Liver (tissue), 9 donors: Measurements from ENCODE around the gene SUGP2. TPM values are rescaled to one million over a fixed set of nuclear protein-coding genes. Genes with fewer than 3 reads are reported as not detected.

ENCODE experiments used
- DNase-seq: peaks from one replicate; pipeline ENCODE4 v3.0.0-alpha.2; 2017; ENCODE audit warnings: low spot score
- H3K27ac ChIP-seq, 2 donors: one replicate each; pipeline ENCODE4 v1.7.0; 2013; ENCODE audit warnings: inconsistent platforms in 2 of 2, low read length in 2 of 2, control low read depth in 1 of 2, low read depth in 1 of 2, mild to moderate bottlenecking in 1 of 2
- H3K27me3 ChIP-seq, 4 donors: one replicate each; pipeline versions ENCODE4 v1.6.1 to v1.7.0; 2013; ENCODE audit warnings: low read length in 3 of 4, inconsistent platforms in 1 of 4, mild to moderate bottlenecking in 1 of 4, moderate library complexity in 1 of 4; ENCODE audit not compliant: control insufficient read depth in 4 of 4, insufficient read depth in 4 of 4
- H3K36me3 ChIP-seq, 4 donors: one replicate each; pipeline versions ENCODE4 v1.6.1 to v1.7.0; 2013; ENCODE audit warnings: low read length in 3 of 4, mild to moderate bottlenecking in 3 of 4, low read depth in 1 of 4, moderate library complexity in 1 of 4; ENCODE audit not compliant: control insufficient read depth in 4 of 4, insufficient read depth in 3 of 4
- H3K4me1 ChIP-seq, 4 donors: one replicate each; pipeline versions ENCODE4 v1.6.1 to v1.7.0; 2013; ENCODE audit warnings: low read length in 3 of 4, mild to moderate bottlenecking in 3 of 4, moderate library complexity in 1 of 4; ENCODE audit not compliant: control insufficient read depth in 4 of 4, insufficient read depth in 4 of 4
- H3K4me3 ChIP-seq, 3 donors: one replicate each; pipeline versions ENCODE4 v1.6.1 to v1.7.0; 2013; ENCODE audit warnings: low read length in 3 of 3, control low read depth in 1 of 3, low read depth in 1 of 3, mild to moderate bottlenecking in 1 of 3
- H3K9ac ChIP-seq, 2 donors: one replicate each; pipeline ENCODE4 v1.7.0; 2013; ENCODE audit warnings: low read length in 2 of 2, mild to moderate bottlenecking in 2 of 2, moderate library complexity in 2 of 2, control low read depth in 1 of 2, low read depth in 1 of 2
- H3K9me3 ChIP-seq, 4 donors: one replicate each; pipeline versions ENCODE4 v1.6.1 to v1.7.0; 2013; ENCODE audit warnings: low read length in 3 of 4; ENCODE audit not compliant: control insufficient read depth in 4 of 4
- ATF3 ChIP-seq: IDR thresholded peaks from 2 replicates; pipeline ENCODE4 v1.6.1; 2016; ENCODE audit warnings: antibody characterized with exemption
- CTCF ChIP-seq: fragments of 150-350 bp; IDR thresholded peaks from 2 replicates; pipeline ENCODE4 v1.5.1; 2017; ENCODE audit warnings: improper control_type of control experiment, low read depth, low read length; ENCODE audit not compliant: missing input control
- EGR1 ChIP-seq, 2 donors: IDR thresholded peaks; 2 replicates each; pipeline ENCODE4 v1.6.1; 2016 to 2018; ENCODE audit warnings: antibody characterized with exemption in 2 of 2, low read depth in 2 of 2
- FOXA1 ChIP-seq: IDR thresholded peaks from 2 replicates; pipeline ENCODE4 v1.6.1; 2016; ENCODE audit warnings: antibody characterized with exemption
- FOXA2 ChIP-seq: IDR thresholded peaks from 2 replicates; pipeline ENCODE4 v1.6.1; 2016; ENCODE audit warnings: antibody characterized with exemption
- GABPA ChIP-seq, 2 donors: IDR thresholded peaks in 1 of 2; conservative IDR thresholded peaks in 1 of 2; 2 replicates each; pipeline ENCODE4 v1.6.1; 2016; ENCODE audit warnings: antibody characterized with exemption in 2 of 2, mild to moderate bottlenecking in 1 of 2, moderate library complexity in 1 of 2
- HNF4A ChIP-seq, 2 donors: conservative IDR thresholded peaks; 2 replicates each; pipeline ENCODE4 v1.6.1; 2016; ENCODE audit warnings: antibody characterized with exemption in 2 of 2, mild to moderate bottlenecking in 2 of 2
- HNF4G ChIP-seq: IDR thresholded peaks from 2 replicates; pipeline ENCODE4 v1.6.1; 2016; ENCODE audit warnings: antibody characterized with exemption
- JUND ChIP-seq, 2 donors: IDR thresholded peaks; 2 replicates each; pipeline ENCODE4 v1.6.1; 2016; ENCODE audit warnings: antibody characterized with exemption in 2 of 2
- MAX ChIP-seq: IDR thresholded peaks from 2 replicates; pipeline ENCODE4 v1.6.1; 2016; ENCODE audit warnings: antibody characterized with exemption
- NR2F2 ChIP-seq: IDR thresholded peaks from 2 replicates; pipeline ENCODE4 v1.6.1; 2016; ENCODE audit warnings: antibody characterized with exemption
- RAD21 ChIP-seq, 2 donors: IDR thresholded peaks; 2 replicates each; pipeline ENCODE4 v1.6.1; 2016; ENCODE audit warnings: antibody characterized with exemption in 2 of 2, mild to moderate bottlenecking in 2 of 2
- REST ChIP-seq: IDR thresholded peaks from 2 replicates; pipeline ENCODE4 v1.6.1; 2016; ENCODE audit warnings: antibody characterized with exemption, mild to moderate bottlenecking
- RXRA ChIP-seq, 2 donors: IDR thresholded peaks; 2 replicates each; pipeline ENCODE4 v1.6.1; 2017 to 2018; ENCODE audit warnings: antibody characterized with exemption in 2 of 2, mild to moderate bottlenecking in 1 of 2
- SP1 ChIP-seq: IDR thresholded peaks from 2 replicates; pipeline ENCODE4 v1.6.1; 2018; ENCODE audit warnings: antibody characterized with exemption, mild to moderate bottlenecking
- TAF1 ChIP-seq: conservative IDR thresholded peaks from 2 replicates; pipeline ENCODE4 v1.6.1; 2016; ENCODE audit warnings: antibody characterized with exemption, mild to moderate bottlenecking
- YY1 ChIP-seq: IDR thresholded peaks from 2 replicates; pipeline ENCODE4 v1.6.1; 2016; ENCODE audit warnings: antibody characterized with exemption, mild to moderate bottlenecking
- ZBTB33 ChIP-seq: IDR thresholded peaks from 2 replicates; pipeline ENCODE4 v1.6.1; 2016; ENCODE audit warnings: antibody characterized with exemption
- WGBS: extraction: QIAGEN DNeasy Blood & Tissue Kit; methylation state at CpG from one replicate; pipeline ENCODE4 v1.1.7; 2013; 5-methylcytosine and 5-hydroxymethylcytosine counted together
- polyA plus RNA-seq, 2 donors: library from polyadenylated mRNA; stranded (reverse) in 1 of 2; unstranded in 1 of 2; fragments of 200-250 nt in 1 of 2; fragments of >200 nt in 1 of 2; fragmentation: Nextera tagmentation in 1 of 2; extraction: Ambion mirVana in 1 of 2; gene quantifications; one replicate each; pipeline versions ENCODE4 v1.2.1 to v1.2.3, GENCODE V29; 2013 to 2015
- total RNA-seq, 2 donors: library from RNA; depleted of rRNA; stranded (reverse); fragments of >200 nt; gene quantifications; one replicate each; pipeline ENCODE4 v1.2.3, GENCODE V29; 2014
- donor health status: healthy.
- donor health status: healthy.
- donor health status: healthy.
- donor health status: healthy.
- donor health status: healthy.

The SUGP2 gene
- total and polyA plus RNA-seq, 4 donors: 9.6 to 29.0 (median 19.2) TPM

GRCh38 chr19:18972301-18972811 is 61.0 kb downstream of the SUGP2 start:
- no peak overlapping the region for H3K9ac ChIP-seq
- H3K4me1 ChIP-seq: peaks cover 0 to 3% (median 0%) of the 10 kb centered on the region in 4 donors
- no peak overlapping the region for H3K4me3 ChIP-seq
- no peaks in the 10 kb centered on the region for H3K27me3 ChIP-seq
- DNase-seq: no peak
- H3K27ac ChIP-seq: peak overlapping the region in 1 of 2 donors; percentile 54
- no peak for TF ChIP-seq GABPA (IDR thresholded peaks at IDR 0.05 in 1 of 2, conservative IDR thresholded peaks at IDR 0.05 in 1 of 2)
- TF ChIP-seq FOXA2: no peak
- no peak for TF ChIP-seq HNF4G
- TF ChIP-seq ZBTB33: no peak
- no peak for TF ChIP-seq EGR1 (IDR thresholded peaks at IDR 0.05; ENCODE audit: low read depth in 2 of 2)
- no peak for TF ChIP-seq NR2F2
- TF ChIP-seq TAF1: no peak
- TF ChIP-seq SP1: no peak
- no peak for TF ChIP-seq CTCF
- no peak for TF ChIP-seq RXRA (IDR thresholded peaks at IDR 0.05)
- no peak for TF ChIP-seq REST
- TF ChIP-seq HNF4A (conservative IDR thresholded peaks at IDR 0.05): no peak
- TF ChIP-seq ATF3: no peak
- no peak for TF ChIP-seq FOXA1
- TF ChIP-seq JUND (IDR thresholded peaks at IDR 0.05): no peak
- no peak for TF ChIP-seq RAD21 (IDR thresholded peaks at IDR 0.05)
- no peak for TF ChIP-seq MAX
- no peak for TF ChIP-seq YY1
- no peaks in the 10 kb centered on the region for H3K9me3 ChIP-seq
- no peaks in the 10 kb centered on the region for H3K36me3 ChIP-seq
- 55% methylated on average over 12 of the region's 12 CpGs for WGBS
